Cardiac fibroblast (primary cell): ENCODE data around the gene ANO10.

Source experiments
- DNase-seq, 2 donors: peaks; one replicate each; pipeline versions ENCODE4 v3.0.0 to v3.0.0-alpha.2; 2010; ENCODE audit warnings: low read depth in 2 of 2
- H3K4me3 ChIP-seq, 2 donors: replicated peaks in 1 of 2; 1 replicate in 1 of 2; 2 replicates in 1 of 2; pipeline ENCODE4 v1.5.1; 2011; ENCODE audit warnings: low read depth in 2 of 2, low read length in 2 of 2, mild to moderate bottlenecking in 2 of 2, moderate library complexity in 1 of 2
- CTCF ChIP-seq: IDR thresholded peaks from one replicate; pipeline ENCODE4 v1.5.1; 2011; ENCODE audit warnings: low read depth, mild to moderate bottlenecking, low read length, inconsistent platforms

ANO10 gene

DNA sequence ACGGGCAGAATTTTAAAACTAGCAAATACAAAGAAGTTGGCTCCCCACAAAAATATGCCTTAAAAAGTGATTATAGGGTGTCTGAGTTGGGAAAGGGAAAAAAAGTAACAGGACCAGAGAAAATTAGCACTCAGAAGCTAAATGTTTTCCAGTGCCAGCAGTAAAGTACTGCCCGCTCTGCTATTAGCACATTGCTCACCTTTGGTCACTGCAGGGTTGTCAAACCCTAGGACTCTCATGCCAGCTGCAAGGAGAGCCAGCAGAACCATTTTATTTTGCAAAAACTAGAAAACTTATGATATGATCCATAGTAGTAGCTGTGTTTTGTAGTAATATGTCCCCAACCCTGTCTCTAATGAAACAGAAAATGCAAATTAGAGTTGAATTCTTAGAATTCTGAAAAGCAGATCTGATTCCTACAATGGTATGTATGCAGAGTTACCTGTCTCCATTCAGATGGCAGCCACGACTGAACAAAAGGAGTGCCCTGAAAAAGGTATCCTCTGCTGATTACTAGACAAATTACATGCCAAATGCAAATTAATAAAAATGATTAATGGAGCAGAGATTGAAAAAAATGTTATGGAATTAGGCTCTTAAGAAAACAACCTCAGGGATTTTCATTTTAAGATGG, 185.2 kb downstream of the ANO10 start:
- no peak overlapping the region for H3K4me3 ChIP-seq
- TF ChIP-seq CTCF: no peak
- DNase-seq: no peak

DNA sequence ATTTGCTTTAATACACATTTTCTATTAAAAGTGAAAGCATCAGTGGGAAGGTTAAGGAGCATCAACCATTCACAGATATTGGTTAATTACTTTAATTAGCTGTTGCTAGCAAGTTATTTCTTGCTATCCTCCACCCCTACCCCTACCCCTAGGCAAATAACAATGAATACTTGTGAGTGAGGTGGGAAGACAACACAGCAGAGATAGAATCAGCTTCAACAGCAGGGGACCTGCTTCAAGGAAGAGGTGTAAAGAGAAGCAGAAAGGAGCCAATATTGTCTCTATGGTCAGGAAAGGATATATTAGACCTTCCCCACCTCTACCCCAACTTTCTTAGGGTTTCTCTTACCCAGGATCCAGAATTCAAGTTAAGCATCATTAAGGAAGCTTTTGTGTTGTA, 186.1 kb downstream of the ANO10 start:
- no peak overlapping the region for H3K4me3 ChIP-seq
- TF ChIP-seq CTCF: no peak
- DNase-seq: no peak

GRCh38 chr3:43434431-43434830, 187.4 kb downstream of the ANO10 start:
- TF ChIP-seq CTCF: no peak
- no peak for DNase-seq
- no peak overlapping the region for H3K4me3 ChIP-seq

- TF ChIP-seq CTCF: no peak
- H3K4me3 ChIP-seq: no peak overlapping the region
- no peak for DNase-seq
These were observed 189.3 kb downstream of the ANO10 start for GRCh38 chr3:43432462-43432861.

DNA sequence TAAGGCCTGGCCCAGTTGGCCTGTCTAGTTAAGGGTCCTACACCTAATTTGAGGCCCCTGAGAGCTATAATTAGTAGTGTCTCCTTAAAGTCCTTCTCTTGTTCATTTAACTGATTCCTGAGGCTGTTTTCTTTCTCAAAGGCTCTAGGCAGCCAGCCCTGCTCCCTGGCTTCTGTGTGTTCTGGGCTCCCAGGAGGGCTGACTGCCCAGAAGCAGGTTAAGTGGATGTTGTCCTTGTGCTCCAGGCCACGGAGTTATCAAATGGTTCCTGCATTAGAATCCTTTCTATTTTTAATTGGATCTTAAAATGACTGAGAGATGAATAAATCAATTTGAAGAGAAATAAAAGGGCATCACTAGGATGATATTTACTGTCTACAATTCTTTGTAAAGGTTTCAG, 195.4 kb downstream of the ANO10 start:
- TF ChIP-seq CTCF: no peak
- H3K4me3 ChIP-seq: no peak overlapping the region

GRCh38 chr3:43425829-43426228, 196.0 kb downstream of the ANO10 start:
- no peak for DNase-seq
- no peak overlapping the region for H3K4me3 ChIP-seq
- TF ChIP-seq CTCF: no peak

More for the DNA sequence above, 195.4 kb downstream of the ANO10 start:
- no peak for DNase-seq

GRCh38 chr3:43423639-43424038, 198.2 kb downstream of the ANO10 start:
- TF ChIP-seq CTCF: no peak

More at GRCh38 chr3:43423639-43424038, 198.2 kb downstream of the ANO10 start:
- no peak overlapping the region for H3K4me3 ChIP-seq
- no peak for DNase-seq
